Dermis blood vessel endothelial cell (primary cell): ENCODE results near the gene ATXN1. TPM values are rescaled to one million over a fixed set of nuclear protein-coding genes. Genes with fewer than 3 reads are reported as not detected.
"Not testable (repeated sequence)": the region's sequence is repeated elsewhere in the genome, so short reads cannot be mapped to it uniquely, and the experiment has no call there.

Experiments
- DNase-seq: peaks from one replicate; pipeline ENCODE4 v3.0.0; 2010
- total RNA-seq: library from RNA; depleted of rRNA; stranded (reverse); fragments of >200 nt; gene quantifications from 2 replicates; pipeline ENCODE4 v1.2.3, GENCODE V29; 2014

ATXN1 gene
- total RNA-seq, 1 donor from 2014 or later = 15.3 TPM

DNA sequence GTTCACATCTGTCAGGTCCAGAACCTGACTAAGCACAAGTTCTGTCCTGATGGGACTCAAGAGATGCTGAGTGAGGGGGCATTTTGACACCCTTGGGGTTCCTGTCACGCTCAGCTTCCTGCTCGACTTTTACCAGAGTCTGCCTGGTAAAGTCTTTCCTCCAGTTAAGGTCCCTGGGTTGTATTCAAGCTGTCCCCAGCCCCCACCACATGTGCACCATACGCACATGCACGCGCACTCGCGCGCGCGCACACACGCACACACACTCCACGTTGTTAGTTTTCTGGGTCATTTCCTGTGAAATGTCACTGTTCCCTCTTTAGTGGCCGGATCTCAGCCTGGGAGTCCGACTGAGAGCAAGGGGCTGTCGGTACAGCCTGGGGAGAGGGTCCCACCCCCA, 356.8 kb downstream of the ATXN1 start:
- DNase-seq = no peak

DNA sequence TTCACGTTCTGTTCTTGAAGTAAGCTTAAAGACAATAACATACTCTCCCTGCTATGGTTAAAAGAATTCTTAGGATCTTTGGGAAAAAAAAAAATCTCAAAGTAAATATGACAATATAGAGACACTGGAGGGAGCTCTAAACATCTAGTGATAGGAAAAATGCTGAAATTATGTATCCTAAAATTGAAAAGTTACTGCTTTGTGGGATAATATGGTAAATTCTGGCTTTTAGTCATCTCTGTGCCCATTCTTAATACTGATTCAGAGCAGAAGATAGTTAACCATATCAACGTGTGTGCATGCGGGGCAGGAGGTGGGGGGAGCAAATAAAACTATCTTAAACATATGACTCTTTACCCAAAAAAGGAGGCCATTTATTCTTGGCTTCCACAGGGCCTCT, 357.4 kb downstream of the ATXN1 start:
- peak; percentile 17 for DNase-seq

DNA sequence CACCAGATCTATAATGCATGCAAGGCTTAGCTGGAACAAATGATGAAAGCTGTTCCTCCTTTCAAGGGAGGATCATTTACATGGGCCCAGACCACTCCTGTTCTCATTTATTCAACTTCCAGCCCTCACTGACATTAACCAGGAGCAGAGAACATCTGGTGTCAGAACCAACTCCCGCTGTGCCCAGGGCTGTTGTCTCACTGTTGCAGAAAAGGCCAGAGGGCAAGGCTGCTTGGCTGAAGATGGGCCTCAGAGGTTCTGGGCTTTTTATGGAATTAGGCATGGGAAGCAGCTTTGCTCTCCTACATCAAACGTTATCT, 358.7 kb downstream of the ATXN1 start:
- no peak for DNase-seq

DNA sequence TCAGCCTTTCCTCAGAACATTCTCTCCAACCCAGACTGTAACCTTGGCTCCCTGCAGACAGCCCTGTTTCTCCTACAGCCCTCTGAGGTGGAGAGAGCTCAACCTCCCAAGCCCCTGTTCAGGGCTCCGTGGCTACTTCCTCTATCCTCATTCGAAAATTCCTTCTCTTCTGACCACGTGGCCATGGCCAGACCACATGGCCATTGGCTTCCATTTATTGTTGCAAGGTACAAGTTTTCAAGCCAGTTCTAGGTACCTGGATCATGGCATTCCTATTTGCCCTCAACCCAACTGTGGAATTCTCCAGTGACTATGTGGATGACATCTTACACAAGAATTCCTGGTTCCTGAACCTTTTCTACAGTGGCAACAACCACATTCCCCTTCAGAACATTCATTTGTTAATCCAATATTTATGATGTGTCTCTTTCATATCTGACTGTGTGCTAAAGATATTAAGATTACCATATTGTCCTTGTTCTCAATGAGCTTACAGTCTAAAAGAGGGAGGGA, 361.0 kb downstream of the ATXN1 start:
- DNase-seq = no peak

DNA sequence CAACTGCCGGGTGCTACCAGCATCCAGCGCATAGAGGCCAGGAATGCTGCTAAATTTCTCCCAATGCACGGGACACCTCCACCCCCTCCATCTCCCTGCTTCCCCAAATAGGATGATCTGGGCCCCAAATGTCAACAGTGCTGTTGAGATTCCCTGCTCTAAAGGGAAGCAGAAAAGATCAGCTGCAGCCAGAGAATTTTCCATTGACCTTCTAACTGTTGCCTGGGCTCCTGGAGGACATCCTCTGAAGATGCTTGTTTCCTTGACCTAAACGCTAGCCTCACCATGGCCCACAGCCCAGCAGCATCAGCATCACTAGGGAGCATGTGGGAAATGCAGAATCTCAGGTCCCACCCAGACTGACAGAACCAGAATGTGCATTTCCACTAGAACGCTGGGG, 361.6 kb downstream of the ATXN1 start:
- no peak for DNase-seq

DNA sequence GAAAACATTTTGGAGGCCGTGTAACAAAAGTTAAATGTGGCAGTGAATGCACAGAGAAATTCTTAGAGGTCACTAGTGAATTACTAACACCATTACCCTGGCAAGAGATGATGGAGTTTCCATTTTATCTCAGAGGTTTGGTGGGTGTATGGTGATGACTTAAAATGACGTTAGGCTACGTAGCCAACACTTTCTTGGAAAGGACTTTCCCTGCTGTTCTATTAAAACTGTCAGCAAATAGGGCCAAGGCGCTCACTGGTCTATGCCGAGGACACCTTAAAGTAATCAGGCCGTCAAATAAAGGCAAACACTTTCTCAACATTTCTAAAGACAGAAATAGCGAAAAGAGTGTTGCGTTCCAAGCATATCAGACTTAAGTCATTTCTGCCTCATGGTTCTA, 362.1 kb downstream of the ATXN1 start:
- no peak for DNase-seq

DNA sequence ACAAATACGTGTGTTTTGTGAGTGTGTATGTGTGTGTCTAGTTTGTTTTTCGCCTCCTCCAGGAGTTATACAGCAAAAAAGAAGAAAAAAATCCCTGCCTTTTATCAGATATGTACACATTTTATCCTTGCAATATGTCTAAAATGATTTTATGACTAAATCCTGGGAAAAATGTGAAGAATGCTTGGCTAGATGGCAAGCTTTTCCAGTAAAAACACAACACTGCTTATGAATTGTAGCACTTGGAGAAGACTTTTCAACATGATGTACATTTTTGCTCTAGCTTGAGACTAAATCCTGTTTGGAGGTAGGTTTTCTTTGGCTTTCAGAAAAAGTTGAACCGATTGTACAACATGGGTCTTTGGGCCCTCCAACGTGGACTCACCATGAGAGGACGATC, 362.7 kb downstream of the ATXN1 start:
- no peak for DNase-seq

DNA sequence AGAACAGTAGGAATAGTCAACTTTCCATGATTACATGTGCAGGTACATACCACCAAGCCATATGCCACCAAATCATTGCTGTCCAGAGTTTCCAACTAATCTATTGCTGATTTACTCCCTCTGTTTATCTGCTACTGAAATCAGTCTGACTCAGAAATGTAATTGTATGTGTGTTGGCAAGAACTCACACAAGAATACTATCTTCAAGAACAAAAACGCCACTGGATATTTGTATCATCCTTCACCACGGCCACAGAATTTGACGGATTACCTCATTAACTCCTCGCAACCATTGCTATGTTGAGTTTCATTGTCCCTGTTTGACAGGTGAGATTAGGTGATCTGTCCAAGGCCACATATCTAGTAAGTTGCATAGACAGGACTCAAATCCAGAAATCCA, 363.6 kb downstream of the ATXN1 start:
- DNase-seq = no peak

DNA sequence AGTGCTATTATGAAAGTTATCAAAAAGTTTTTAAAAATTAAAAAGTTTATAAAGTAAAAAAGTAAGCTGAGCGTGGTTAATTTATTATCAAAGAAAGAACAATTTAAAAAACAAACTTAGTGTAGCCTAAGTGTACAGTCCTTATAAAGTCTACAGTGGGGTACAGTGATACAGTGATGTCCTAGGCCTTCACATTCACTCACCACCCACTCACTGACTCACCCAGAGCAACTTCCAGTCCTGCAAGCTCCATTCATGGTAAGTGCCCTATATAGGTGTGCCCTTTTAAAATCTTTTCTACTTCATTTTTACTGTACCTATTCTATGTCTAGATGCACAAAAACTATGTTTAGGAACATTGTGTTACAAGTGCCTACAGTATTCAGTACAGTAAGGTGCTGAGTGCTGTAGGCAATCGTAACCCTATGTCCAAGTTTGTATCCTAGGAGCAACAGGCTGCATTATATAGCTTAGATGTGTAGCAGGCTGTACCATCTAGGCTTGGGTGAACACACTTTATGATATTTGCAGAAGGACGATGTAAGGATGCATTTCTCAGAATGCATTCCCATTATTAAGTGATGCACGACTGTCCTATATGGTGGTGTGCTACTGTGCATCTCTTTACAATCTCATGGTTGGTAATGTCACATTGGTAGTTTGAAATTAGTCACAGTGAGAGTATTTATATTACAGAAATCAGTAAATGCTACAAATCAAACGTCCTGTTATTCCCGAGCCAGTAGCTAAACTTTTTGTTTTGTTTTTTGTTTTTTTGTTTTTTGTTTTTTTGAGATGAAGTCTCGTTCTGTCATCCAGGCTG, 364.6 kb downstream of the ATXN1 start:
- DNase-seq = no peak

DNA sequence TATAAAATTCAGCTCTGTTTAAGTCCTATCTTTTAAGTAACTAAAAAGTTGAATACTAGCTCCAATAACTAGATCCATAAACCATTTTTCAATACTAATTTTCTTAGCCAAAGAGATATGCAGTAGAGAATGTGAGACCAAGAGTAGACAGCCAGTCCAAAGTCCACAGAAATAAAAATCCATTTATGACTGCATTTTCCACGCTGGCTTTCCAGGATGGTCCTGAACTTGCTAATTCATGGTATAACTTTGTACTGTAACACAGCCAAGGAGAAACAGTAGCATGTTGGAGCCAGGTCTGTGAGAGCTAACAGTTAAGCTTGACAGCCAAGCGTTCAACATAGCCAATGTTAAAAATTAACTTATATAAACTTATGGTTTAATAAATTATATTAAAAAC, 366.6 kb downstream of the ATXN1 start:
- no peak for DNase-seq

DNA sequence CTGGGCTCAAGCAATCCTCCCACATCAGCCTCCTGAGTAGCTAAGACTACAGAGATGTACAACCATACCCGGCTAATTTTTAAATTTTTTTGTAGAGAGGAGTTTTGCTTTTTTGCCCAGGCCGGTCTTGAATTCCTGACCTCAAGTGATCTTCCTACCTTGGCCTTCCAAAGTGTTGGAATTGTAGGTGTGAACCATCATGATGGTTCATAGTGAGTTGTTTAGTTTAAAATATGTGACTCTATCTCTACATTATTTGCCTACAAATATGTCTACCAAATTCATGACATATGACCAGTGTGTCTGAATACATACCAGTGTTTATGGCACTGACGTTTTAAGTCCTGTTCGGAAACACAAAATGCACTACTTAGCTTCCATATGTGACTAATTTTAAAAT, 367.9 kb downstream of the ATXN1 start:
- DNase-seq = no peak

DNA sequence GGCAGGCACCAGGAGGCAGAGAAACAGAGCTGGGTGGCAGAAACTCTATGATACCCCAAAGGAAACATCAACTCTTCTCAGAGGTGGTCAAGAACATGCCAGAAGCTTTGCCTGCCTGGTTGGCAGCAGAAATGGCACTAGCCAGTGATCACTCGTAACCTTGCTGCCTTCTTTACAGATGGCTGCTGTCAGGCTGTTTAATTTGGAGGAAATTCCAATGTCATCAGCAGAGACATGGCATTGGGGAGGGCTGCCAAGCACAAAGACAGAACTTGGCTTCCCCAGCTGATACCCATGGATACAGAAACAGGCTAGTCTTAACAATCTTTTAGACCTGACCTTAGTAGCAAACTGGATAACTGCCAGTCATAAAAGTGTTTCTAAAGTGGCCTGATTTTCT, 369.2 kb downstream of the ATXN1 start:
- DNase-seq = no peak

DNA sequence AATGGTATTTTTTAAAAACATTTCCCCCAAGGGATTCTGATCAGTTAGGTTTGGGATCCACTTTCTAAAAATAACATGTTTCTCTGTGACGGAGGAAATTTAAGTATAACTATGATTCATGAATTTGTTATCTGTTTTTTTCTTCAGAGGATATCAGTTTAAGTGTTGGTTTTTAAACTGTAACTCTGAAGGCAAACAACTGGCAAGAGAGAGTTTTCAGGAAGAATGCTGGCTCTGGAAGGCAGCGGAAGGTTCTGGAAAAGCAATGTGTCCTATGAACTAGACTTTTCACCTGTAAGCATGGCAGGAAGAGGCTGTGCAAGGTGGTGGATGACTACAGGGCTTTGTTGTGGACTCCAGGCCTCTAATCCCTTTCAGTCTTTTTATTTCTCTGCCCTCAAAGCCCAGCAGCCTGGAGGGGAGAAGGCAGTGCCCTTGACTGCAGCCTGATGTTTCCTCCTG, 369.8 kb downstream of the ATXN1 start:
- DNase-seq = no peak

DNA sequence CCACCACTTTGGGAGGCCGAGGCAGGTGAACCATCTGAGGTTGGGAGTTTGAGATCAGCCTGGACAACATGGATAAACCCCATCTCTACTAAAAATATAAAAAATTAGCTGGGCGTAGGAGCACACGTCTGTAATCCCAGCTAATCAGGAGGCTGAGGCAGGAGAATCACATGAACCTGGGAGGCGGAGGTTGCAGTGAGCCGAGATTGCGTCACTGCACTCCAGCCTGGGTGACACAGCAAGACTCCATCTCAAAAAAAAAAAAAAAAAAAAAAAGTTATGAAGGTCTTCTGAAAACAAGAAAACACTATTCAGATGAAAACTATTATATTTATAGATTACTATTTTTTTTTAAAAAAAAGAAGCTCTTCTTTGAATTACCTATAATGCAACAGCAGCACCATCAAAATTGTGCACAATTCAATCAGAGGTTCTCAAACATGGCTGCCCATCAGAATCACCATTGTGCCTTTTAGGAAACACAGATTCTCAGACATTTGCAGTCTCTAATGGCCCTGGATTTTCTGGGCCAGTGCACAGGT, 370.3 kb downstream of the ATXN1 start:
- not testable (repeated sequence) for DNase-seq

DNA sequence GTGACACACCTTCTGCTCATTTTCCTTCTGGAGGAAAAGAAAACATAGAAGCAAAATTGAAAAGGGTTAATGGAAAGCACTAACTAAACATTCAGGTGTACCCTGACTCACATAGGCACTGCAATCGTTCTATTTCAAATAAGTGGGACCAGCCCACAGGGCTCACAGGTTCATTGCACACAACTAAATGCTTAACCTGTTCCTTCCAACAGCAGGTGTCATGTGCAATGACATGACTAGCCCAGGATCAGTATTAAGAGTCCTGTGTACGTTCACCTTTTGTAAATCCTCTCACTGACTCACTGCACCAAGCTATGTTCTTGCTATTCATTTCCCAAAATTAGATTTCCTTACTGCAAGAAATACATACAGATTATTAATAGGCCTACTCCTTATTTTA, 371.6 kb downstream of the ATXN1 start:
- DNase-seq = no peak

DNA sequence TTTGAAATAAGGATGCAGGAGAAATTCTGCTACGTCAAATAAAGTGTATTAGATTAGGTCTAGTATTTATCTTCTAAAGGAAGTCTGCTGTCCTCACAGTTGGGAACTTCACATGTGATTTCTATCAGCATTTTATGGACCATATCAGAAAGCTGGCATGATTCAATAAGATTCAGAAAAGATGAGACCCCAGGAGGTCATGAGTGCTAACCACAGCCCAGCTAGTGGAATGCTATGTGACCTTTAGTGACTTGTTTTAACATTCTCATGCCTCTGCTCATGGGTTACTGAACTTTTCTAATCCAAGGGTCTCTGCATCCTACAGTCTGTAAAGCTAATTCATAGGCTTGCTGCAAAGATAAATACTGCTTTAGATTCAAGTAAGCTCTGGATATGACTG, 372.8 kb downstream of the ATXN1 start:
- no peak for DNase-seq

DNA sequence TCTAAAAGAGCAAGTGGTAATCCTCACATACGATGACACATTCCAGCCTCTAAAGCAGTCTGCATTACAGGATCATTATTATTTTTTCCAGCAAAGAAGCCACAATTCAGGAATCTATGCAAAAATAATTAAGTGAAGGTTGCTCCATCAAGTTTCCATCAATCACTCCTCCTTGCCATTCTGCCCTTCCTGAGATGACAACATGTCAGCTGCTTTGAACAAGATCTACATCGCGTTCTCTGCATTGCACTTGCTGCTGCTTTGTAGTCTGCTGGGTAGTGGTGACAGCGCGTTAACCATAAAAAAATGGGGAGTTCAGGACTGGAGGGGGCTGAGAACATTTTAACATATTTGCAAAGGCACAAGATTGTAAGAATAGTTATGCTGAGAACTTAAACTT, 375.2 kb downstream of the ATXN1 start:
- no peak for DNase-seq

DNA sequence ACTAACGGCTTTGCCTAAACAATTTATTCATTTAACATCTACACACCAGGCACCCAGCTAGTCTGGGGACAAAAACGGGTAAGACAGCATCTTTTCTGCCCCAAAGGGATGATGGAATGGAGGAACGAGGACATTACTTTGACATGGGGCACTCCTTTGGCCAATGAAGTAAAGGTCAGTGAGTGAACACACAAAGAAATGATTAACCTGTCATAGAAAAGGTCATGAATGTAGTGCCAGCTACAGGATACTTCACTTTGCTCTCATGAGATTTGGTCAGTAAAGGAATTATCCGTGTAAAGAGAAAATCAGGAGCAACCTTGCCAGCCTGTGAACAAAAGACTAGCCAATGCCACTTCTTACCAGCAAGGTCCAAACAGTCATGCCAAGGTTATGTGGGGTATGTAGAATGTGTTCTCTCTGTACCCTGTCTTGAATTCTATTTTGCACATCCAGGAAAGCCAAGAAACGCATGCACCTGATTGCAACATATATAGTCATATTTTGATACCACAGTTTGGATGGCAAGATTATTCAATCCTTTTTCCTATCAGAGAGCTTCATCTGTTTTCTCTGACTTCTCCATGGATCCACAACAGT, 377.6 kb downstream of the ATXN1 start:
- no peak for DNase-seq

DNA sequence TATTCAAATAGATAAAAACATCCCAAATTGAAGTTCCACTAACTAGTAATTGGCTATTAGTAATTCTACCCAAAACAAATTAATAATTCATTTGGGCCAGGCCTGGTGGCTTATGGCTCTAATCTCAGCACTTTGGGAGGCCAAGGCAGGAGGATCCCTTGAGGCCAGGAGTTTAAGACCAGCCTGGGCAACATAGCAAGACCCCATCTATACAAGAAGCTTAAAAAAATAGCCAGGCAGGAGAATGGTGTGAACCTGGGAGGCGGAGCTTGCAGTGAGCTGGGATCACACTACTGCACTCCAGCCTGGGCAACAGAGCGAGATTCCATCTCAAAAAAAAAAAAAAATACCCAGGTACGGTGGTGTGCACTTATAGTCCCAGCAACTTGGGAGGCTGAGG, 379.3 kb downstream of the ATXN1 start:
- not testable (repeated sequence) for DNase-seq

DNA sequence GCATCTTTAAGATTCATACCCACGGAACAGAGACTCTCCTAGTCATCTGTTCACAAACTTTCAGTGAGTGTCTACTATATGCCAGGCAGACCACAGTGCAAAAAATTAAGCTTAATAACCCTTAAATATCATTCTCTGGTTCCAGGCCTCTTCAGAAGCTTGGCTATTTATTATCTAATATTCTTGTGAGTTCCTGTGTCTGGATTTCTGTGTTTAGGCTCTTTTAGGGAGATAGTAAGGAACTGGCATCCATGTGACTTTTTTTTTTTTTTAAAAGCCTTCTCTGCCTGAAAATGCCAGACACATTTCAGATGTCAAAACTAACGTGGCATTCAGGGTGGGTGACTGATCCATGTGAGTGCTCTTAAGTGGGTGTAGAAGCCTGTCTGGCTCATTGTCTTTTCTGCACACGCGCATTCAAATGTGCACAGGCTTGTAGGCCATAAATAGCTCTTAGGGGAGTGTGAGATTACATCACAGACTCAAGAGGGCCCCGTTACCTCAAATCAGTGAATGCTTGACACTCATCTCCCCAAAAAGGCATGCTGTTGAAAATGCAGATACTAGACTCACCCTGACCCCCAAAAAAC, 380.9 kb downstream of the ATXN1 start:
- DNase-seq = no peak

DNA sequence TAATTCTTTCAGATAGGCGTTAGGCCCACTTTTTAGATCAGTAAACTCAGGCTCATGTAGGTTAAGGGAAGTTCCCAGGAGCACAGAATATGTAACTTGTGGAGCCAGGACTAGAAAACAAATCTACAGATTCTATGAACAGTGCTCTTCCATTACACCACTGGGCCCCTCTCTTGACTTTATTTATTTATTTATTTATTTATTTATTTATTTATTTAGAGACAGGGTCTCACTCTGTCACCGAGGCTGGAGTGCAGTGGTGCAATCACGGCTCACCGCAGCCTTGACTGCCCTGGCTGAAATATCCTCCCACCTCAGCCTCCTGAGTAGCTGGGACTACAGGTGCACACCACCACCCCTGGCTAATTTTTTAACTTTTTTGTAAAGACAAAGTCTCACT, 382.9 kb downstream of the ATXN1 start:
- DNase-seq = not testable (repeated sequence)

DNA sequence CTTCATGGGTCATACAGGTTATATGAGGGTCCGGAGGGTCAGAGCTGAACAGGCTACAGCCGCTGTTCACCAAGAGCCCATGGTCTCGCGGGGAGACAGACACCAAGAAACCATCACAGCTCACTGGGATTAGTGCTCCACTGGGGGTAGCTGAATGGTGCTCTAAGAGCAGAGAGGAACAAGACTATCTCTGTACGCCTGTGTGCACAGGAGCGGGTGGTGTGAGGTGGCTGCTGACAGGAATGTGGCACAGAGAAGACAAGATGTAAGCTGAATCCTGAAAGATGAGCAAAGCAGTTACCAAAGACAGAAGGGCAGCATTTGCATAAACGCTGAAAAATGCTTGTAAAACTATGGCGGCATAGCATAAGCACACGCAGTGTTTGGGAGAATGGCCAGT, 383.8 kb downstream of the ATXN1 start:
- no peak for DNase-seq

DNA sequence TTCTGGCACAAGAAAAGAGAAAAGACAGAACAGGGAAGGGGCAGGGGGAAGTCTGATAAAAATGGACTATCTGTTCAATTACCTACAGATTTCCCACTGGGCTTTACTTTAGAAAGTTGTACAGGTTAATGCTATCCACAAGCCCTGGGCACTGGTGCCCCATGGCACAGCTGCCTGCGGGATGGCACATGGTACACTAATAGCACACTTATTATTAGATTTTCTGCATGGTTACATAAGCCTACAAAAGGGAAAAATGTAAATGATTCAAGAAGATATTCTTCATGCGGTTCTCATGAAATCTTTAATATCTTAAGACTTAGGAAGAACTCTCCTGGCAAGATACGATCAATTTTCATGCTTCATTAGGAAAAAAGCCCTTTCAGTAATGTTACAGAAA, 385.4 kb downstream of the ATXN1 start:
- DNase-seq = no peak

DNA sequence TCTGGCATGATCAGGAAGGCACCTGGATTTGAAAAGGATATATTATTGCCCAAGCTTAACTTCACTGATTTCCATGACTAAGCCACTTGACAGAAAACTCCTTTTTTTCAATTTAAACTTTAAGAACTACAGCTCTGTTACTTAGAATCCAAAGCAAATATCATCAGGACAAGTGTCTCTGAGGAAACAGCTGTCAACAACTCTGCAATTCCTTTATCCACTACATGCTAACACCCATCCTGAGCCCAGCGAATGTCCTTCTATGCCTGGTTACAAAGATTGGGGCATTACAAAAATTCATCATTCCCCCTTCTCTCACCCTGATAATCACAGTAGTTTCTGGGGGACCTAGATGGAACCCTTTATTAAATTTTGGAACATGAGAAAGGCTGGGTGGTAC, 386.1 kb downstream of the ATXN1 start:
- peak; percentile 5 for DNase-seq
